Naive thymus-derived CD8-positive, alpha-beta T cell (primary cell): Measurements from ENCODE around the gene MYL5. TPM values are rescaled to one million over a fixed set of nuclear protein-coding genes. Genes with fewer than 3 reads are reported as not detected.

ENCODE experiments used
- ATAC-seq, 2 donors: fragments of 150-1000 bp; cut with Tn5 transposase in 1 of 2; sonication (Bioruptor Pico), chemical (Tn5 transposase) in 1 of 2; 1 replicate in 1 of 2; 2 replicates in 1 of 2; pipeline ENCODE4 v1.10.0; 2021; ENCODE audit warnings: mild to moderate bottlenecking in 2 of 2, moderate library complexity in 2 of 2
- POLR2A ChIA-PET: fragments of 350-600 bp; sonication (Branson Sonifier 250); formaldehyde crosslinking; loops from one replicate; lab custom pipeline; 2021; ENCODE audit warnings: antibody characterized with exemption; lab: Charles Lee
- DNase-seq, 10 donors: peaks; one replicate each; pipeline versions ENCODE4 v3.0.0 to v3.0.0-alpha.2; 2020 to 2022
- H3K27ac Mint-ChIP-seq, 10 donors: one replicate each; pipeline ENCODE4 v1.8.0; 2020 to 2022; ENCODE audit warnings: mild to moderate bottlenecking in 10 of 10, mixed read lengths in 10 of 10, moderate library complexity in 4 of 10, inconsistent platforms in 1 of 10
- H3K27me3 Mint-ChIP-seq, 5 donors: one replicate each; pipeline ENCODE4 v1.8.0; 2021 to 2022; ENCODE audit warnings: mixed read lengths in 5 of 5
- H3K36me3 Mint-ChIP-seq, 3 donors: one replicate each; pipeline ENCODE4 v1.8.0; 2020 to 2022; ENCODE audit warnings: mixed read lengths in 3 of 3, mild to moderate bottlenecking in 2 of 3, inconsistent platforms in 1 of 3
- H3K4me1 Mint-ChIP-seq, 4 donors: one replicate each; pipeline ENCODE4 v1.8.0; 2021 to 2022; ENCODE audit warnings: mixed read lengths in 4 of 4
- H3K4me3 Mint-ChIP-seq, 10 donors: one replicate each; pipeline ENCODE4 v1.8.0; 2020 to 2022; ENCODE audit warnings: mild to moderate bottlenecking in 10 of 10, mixed read lengths in 10 of 10, moderate library complexity in 6 of 10, inconsistent platforms in 1 of 10
- H3K9me3 Mint-ChIP-seq, 9 donors: one replicate each; pipeline ENCODE4 v1.8.0; 2020 to 2022; ENCODE audit warnings: mixed read lengths in 9 of 9, mild to moderate bottlenecking in 3 of 9, inconsistent platforms in 1 of 9, moderate library complexity in 1 of 9
- polyA plus RNA-seq, 3 donors: library from polyadenylated mRNA; unstranded; fragments of 300-500 nt; fragmentation: Illumina TruSeq; gene quantifications; one replicate each; pipeline ENCODE4 v1.2.3, GENCODE V29; 2021
- total RNA-seq, 8 experiments: library from RNA in 2 of 8; stranded (reverse) in 2 of 8; gene quantifications; one replicate each; pipeline ENCODE4 v1.2.3 and lab custom pipeline; 2021 to 2026

The MYL5 gene
- total RNA-seq (10 to 100 TPM; 34.9 to 35.6 TPM), polyA plus RNA-seq (10 to 100 TPM in 1 of 3 donors, 1 to 10 TPM in 2; 3.1 to 13.9 (median 7.5) TPM), total RNA-seq (lab: John Stamatoyannopoulos, UW) (16.0 to 33.4 (median 20.3) reads per million in 6 experiments)

- Mint-ChIP-seq H3K9me3 (no peaks in the 10 kb centered on the region), H3K36me3 (peaks cover 0 to 29% (median 3%) of the 10 kb centered on the region in 3 donors), H3K27ac (peak within 1 kb of the TSS; percentile 82 to 94 (median 88)), H3K27me3 (no peaks in the 10 kb centered on the region), H3K4me1 (peaks cover 4 to 25% (median 15%) of the 10 kb centered on the region in 4 donors), H3K4me3 (peak within 1 kb of the TSS; percentile 81 to 92 (median 89))
- ATAC-seq: peak; percentile 93 to 95
- peak; percentile 96 to 99 (median 98) for DNase-seq
- POLR2A ChIA-PET: interaction anchor here (0.6 to 3.2 kb wide), 12 partner anchors 8 to 623 kb away, joined by 3 to 58 read pairs (median 3); partner anchors contain the start of gene TMEM271
Observed at GRCh38 chr4:674172-675035, at the start of gene MYL5, which contains the start of gene ATP5ME. TSS of gene MYL5 (plus strand) at chr4:674542. CDS start at chr4:678027, 3,485 bp downstream. TSS of gene ATP5ME (minus strand) at chr4:674276. CDS start at chr4:674247, 29 bp downstream.

- no peak within 1 kb of the TSS for H3K27ac Mint-ChIP-seq
- POLR2A ChIA-PET: no interaction called here
- no peaks in the 10 kb centered on the region for H3K36me3 Mint-ChIP-seq
- H3K4me3 Mint-ChIP-seq: no peak within 1 kb of the TSS
- H3K4me1 Mint-ChIP-seq: peaks cover 0 to 1% (median 0%) of the 10 kb centered on the region in 4 donors
- peaks cover 4 to 19% (median 11%) of the 10 kb centered on the region in 5 donors for H3K27me3 Mint-ChIP-seq
- no peaks in the 10 kb centered on the region for H3K9me3 Mint-ChIP-seq
- ATAC-seq (no peak), DNase-seq (no peak)
Observed at GRCh38 chr4:624705-625590, 49.4 kb upstream of the MYL5 start, which contains the start of gene PDE6B. TSS of gene PDE6B (plus strand) at chr4:625573. CDS start at chr4:625627, 54 bp downstream.

- H3K4me3 Mint-ChIP-seq: no peak overlapping the region
- no peaks in the 10 kb centered on the region for H3K36me3 Mint-ChIP-seq
- H3K9me3 Mint-ChIP-seq: peaks cover 0 to 2% (median 0%) of the 10 kb centered on the region in 9 donors
- H3K4me1 Mint-ChIP-seq: peaks cover 0 to 1% (median 0%) of the 10 kb centered on the region in 4 donors
- POLR2A ChIA-PET: no interaction called here
- no peak for ATAC-seq
- no peak overlapping the region for H3K27ac Mint-ChIP-seq
- peaks cover 4 to 16% (median 4%) of the 10 kb centered on the region in 5 donors for H3K27me3 Mint-ChIP-seq
- no peak for DNase-seq
Observed at GRCh38 chr4:625631-626161, 48.6 kb upstream of the MYL5 start.

GRCh38 chr4:626201-627091 lies 47.9 kb upstream of the MYL5 start:
- POLR2A ChIA-PET: no interaction called here
- Mint-ChIP-seq H3K27me3 (peaks cover 4 to 16% (median 4%) of the 10 kb centered on the region in 5 donors), H3K4me3 (no peak overlapping the region), H3K9me3 (peaks cover 0 to 9% (median 0%) of the 10 kb centered on the region in 9 donors), H3K36me3 (no peaks in the 10 kb centered on the region), H3K27ac (no peak overlapping the region), H3K4me1 (peaks cover 0 to 1% (median 0%) of the 10 kb centered on the region in 4 donors)
- DNase-seq (no peak), ATAC-seq (no peak)

GRCh38 chr4:627347-628125 lies 46.8 kb upstream of the MYL5 start:
- Mint-ChIP-seq H3K4me3 (no peak overlapping the region), H3K27ac (no peak overlapping the region), H3K36me3 (no peaks in the 10 kb centered on the region), H3K9me3 (peaks cover 0 to 13% (median 0%) of the 10 kb centered on the region in 9 donors), H3K4me1 (peaks cover 0 to 1% (median 0%) of the 10 kb centered on the region in 4 donors), H3K27me3 (peaks cover 2 to 16% (median 4%) of the 10 kb centered on the region in 5 donors)
- POLR2A ChIA-PET: no interaction called here
- ATAC-seq (no peak), DNase-seq (no peak)

GRCh38 chr4:628311-628741 lies 46.0 kb upstream of the MYL5 start:
- no peak overlapping the region for H3K27ac Mint-ChIP-seq

GRCh38 chr4:628821-629635 lies 45.3 kb upstream of the MYL5 start:
- no peak overlapping the region for H3K4me3 Mint-ChIP-seq
- H3K36me3 Mint-ChIP-seq: no peaks in the 10 kb centered on the region
- POLR2A ChIA-PET: no interaction called here
- peaks cover 2 to 18% (median 4%) of the 10 kb centered on the region in 5 donors for H3K27me3 Mint-ChIP-seq
- DNase-seq (no peak), ATAC-seq (no peak)
- H3K27ac Mint-ChIP-seq: no peak overlapping the region
- H3K9me3 Mint-ChIP-seq: peaks cover 0 to 13% (median 0%) of the 10 kb centered on the region in 9 donors
- no peaks in the 10 kb centered on the region for H3K4me1 Mint-ChIP-seq

More at GRCh38 chr4:628311-628741, 46.0 kb upstream of the MYL5 start:
- peaks cover 2 to 16% (median 4%) of the 10 kb centered on the region in 5 donors for H3K27me3 Mint-ChIP-seq
- POLR2A ChIA-PET: no interaction called here
- H3K9me3 Mint-ChIP-seq: peaks cover 0 to 13% (median 0%) of the 10 kb centered on the region in 9 donors
- H3K36me3 Mint-ChIP-seq: no peaks in the 10 kb centered on the region
- H3K4me3 Mint-ChIP-seq: no peak overlapping the region
- no peak for DNase-seq
- no peak for ATAC-seq
- H3K4me1 Mint-ChIP-seq: peaks cover 0 to under 1% (median 0%) of the 10 kb centered on the region in 4 donors

- no peaks in the 10 kb centered on the region for H3K4me1 Mint-ChIP-seq
- no peak overlapping the region for H3K27ac Mint-ChIP-seq
- POLR2A ChIA-PET: no interaction called here
- no peaks in the 10 kb centered on the region for H3K36me3 Mint-ChIP-seq
- no peak overlapping the region for H3K4me3 Mint-ChIP-seq
- H3K27me3 Mint-ChIP-seq: peaks cover 0 to 15% (median 0%) of the 10 kb centered on the region in 5 donors
- ATAC-seq (no peak), DNase-seq (no peak)
- peaks cover 0 to 13% (median 0%) of the 10 kb centered on the region in 9 donors for H3K9me3 Mint-ChIP-seq
Observed at GRCh38 chr4:629636-629914, 44.8 kb upstream of the MYL5 start.

- DNase-seq (no peak), ATAC-seq (no peak)
- Mint-ChIP-seq H3K27me3 (peaks cover 0 to 14% (median 0%) of the 10 kb centered on the region in 5 donors), H3K4me3 (no peak overlapping the region), H3K36me3 (no peaks in the 10 kb centered on the region), H3K4me1 (no peaks in the 10 kb centered on the region), H3K27ac (no peak overlapping the region), H3K9me3 (peaks cover 0 to 13% (median 0%) of the 10 kb centered on the region in 9 donors)
- POLR2A ChIA-PET: no interaction called here
Observed at GRCh38 chr4:629915-630641, 44.3 kb upstream of the MYL5 start.

- Mint-ChIP-seq H3K4me3 (no peak overlapping the region), H3K9me3 (peaks cover 0 to 13% (median 0%) of the 10 kb centered on the region in 9 donors), H3K36me3 (no peaks in the 10 kb centered on the region), H3K27ac (no peak overlapping the region), H3K27me3 (peaks cover 0 to 11% (median 0%) of the 10 kb centered on the region in 5 donors), H3K4me1 (no peaks in the 10 kb centered on the region)
- no peak for ATAC-seq
- POLR2A ChIA-PET: no interaction called here
- no peak for DNase-seq
Observed at GRCh38 chr4:630656-631055, 43.7 kb upstream of the MYL5 start.
